Liver (tissue), 3 donors: ENCODE data around the gene DDX19B.

Experiments
- CTCF ChIP-seq: fragments of 150-350 bp; IDR thresholded peaks from 2 replicates; pipeline ENCODE4 v1.5.1; 2017; ENCODE audit warnings: improper control_type of control experiment, low read depth, low read length; ENCODE audit not compliant: missing input control
- TAF1 ChIP-seq: conservative IDR thresholded peaks from 2 replicates; pipeline ENCODE4 v1.6.1; 2016; ENCODE audit warnings: antibody characterized with exemption, mild to moderate bottlenecking
- YY1 ChIP-seq: IDR thresholded peaks from 2 replicates; pipeline ENCODE4 v1.6.1; 2016; ENCODE audit warnings: antibody characterized with exemption, mild to moderate bottlenecking
- donor health status: healthy.
- donor health status: healthy.

GRCh38 chr16:70269471-70269870 is 29.5 kb upstream of the DDX19B start:
- TF ChIP-seq TAF1: no peak
- no peak for TF ChIP-seq CTCF
- no peak for TF ChIP-seq YY1
